HL-60 (cell line): ENCODE measurements around the gene EMP2.

Experiments used
- DNase-seq, 2 experiments: peaks; one replicate each; pipeline ENCODE4 v3.0.0-alpha.2; 2010 to 2020; ENCODE audit warnings: low read depth in 1 of 2, low spot score in 1 of 2
- H3K27ac ChIP-seq: fragments of 250-450 bp; sonication (Bioruptor Pico); replicated peaks from 2 replicates; pipeline ENCODE4 v1.5.1; 2020; ENCODE audit warnings: mild to moderate bottlenecking, moderate library complexity
- H3K27me3 ChIP-seq: fragments of 250-450 bp; sonication (Bioruptor Pico); 2 replicates; pipeline ENCODE4 v1.5.1; 2021; ENCODE audit warnings: mild to moderate bottlenecking, moderate library complexity; ENCODE audit not compliant: insufficient read depth, poor library complexity, severe bottlenecking
- H3K4me3 ChIP-seq: replicated peaks from 2 replicates; pipeline ENCODE4 v1.5.1; 2011; ENCODE audit warnings: mild to moderate bottlenecking, control low read depth, low read length; ENCODE audit not compliant: insufficient read depth
- GABPA ChIP-seq: IDR thresholded peaks from 2 replicates; pipeline ENCODE4 v1.6.1; 2012; ENCODE audit warnings: low read depth
- POLR2AphosphoS5 ChIP-seq: IDR thresholded peaks from 2 replicates; pipeline ENCODE4 v1.6.1; 2012; ENCODE audit warnings: low read depth
- SPI1 ChIP-seq: IDR thresholded peaks from 2 replicates; pipeline ENCODE4 v1.6.1; 2012; ENCODE audit warnings: low read depth, mild to moderate bottlenecking, borderline replicate concordance
- TF ChIP-seq, protein P1 (sequence below): IDR thresholded peaks from 2 replicates; pipeline ENCODE4 v1.6.1; 2012; ENCODE audit warnings: low read depth; ENCODE audit not compliant: insufficient replicate concordance
- TF ChIP-seq, protein P2 (sequence below): IDR thresholded peaks from one replicate; pipeline ENCODE4 v1.5.1; 2011; ENCODE audit warnings: low read length, control low read depth, inconsistent platforms; ENCODE audit not compliant: insufficient read depth

The EMP2 gene

DNA sequence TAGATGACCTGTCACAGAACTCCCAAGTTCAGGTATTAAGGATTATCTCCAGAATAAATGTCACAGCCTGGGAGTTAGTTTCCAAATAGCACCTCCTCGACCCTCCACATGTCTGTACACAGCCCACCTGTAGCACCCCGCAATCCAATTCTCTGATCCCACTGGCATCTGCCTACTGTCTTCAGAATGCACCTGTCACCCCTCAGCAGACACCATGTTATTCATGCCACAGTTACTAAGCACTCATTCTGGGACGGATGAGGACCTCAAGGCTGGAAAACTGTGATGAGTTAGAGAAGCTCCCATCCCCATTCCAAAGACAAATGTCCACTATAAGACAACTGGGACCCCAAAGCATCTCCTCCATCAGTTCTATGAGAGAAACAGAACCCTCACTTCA is 7.8 kb downstream of the EMP2 start:
- Histone ChIP-seq H3K4me3 (no peak overlapping the region), H3K27me3 (no peaks in the 10 kb centered on the region), H3K27ac (no peak overlapping the region)
- TF ChIP-seq SPI1: no peak
- DNase-seq: no peak

DNA sequence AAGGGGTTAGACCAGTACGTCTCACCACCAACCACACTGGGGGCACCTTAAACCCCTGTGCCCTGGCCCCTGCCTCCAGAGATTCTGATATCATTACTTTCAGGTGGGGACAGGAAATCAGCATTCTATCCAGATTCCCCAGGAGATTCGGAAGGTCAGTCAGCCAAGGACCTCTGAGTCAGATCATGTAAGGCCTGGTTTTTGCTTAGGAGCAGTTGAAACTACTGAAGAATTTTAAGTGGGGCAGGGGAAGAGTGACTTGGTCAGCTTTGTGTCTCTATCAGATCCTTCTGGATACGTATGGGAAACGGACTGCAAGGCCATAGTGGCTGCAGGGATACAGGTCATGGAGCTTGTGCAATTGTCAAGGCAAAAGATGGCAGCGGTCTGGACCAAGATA is 9.0 kb downstream of the EMP2 start:
- TF ChIP-seq, protein P1, sequence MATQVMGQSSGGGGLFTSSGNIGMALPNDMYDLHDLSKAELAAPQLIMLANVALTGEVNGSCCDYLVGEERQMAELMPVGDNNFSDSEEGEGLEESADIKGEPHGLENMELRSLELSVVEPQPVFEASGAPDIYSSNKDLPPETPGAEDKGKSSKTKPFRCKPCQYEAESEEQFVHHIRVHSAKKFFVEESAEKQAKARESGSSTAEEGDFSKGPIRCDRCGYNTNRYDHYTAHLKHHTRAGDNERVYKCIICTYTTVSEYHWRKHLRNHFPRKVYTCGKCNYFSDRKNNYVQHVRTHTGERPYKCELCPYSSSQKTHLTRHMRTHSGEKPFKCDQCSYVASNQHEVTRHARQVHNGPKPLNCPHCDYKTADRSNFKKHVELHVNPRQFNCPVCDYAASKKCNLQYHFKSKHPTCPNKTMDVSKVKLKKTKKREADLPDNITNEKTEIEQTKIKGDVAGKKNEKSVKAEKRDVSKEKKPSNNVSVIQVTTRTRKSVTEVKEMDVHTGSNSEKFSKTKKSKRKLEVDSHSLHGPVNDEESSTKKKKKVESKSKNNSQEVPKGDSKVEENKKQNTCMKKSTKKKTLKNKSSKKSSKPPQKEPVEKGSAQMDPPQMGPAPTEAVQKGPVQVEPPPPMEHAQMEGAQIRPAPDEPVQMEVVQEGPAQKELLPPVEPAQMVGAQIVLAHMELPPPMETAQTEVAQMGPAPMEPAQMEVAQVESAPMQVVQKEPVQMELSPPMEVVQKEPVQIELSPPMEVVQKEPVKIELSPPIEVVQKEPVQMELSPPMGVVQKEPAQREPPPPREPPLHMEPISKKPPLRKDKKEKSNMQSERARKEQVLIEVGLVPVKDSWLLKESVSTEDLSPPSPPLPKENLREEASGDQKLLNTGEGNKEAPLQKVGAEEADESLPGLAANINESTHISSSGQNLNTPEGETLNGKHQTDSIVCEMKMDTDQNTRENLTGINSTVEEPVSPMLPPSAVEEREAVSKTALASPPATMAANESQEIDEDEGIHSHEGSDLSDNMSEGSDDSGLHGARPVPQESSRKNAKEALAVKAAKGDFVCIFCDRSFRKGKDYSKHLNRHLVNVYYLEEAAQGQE: no peak
- no peak for TF ChIP-seq POLR2AphosphoS5
- TF ChIP-seq, protein P2, sequence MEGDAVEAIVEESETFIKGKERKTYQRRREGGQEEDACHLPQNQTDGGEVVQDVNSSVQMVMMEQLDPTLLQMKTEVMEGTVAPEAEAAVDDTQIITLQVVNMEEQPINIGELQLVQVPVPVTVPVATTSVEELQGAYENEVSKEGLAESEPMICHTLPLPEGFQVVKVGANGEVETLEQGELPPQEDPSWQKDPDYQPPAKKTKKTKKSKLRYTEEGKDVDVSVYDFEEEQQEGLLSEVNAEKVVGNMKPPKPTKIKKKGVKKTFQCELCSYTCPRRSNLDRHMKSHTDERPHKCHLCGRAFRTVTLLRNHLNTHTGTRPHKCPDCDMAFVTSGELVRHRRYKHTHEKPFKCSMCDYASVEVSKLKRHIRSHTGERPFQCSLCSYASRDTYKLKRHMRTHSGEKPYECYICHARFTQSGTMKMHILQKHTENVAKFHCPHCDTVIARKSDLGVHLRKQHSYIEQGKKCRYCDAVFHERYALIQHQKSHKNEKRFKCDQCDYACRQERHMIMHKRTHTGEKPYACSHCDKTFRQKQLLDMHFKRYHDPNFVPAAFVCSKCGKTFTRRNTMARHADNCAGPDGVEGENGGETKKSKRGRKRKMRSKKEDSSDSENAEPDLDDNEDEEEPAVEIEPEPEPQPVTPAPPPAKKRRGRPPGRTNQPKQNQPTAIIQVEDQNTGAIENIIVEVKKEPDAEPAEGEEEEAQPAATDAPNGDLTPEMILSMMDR: no peak
- TF ChIP-seq GABPA: no peak
- no peak for TF ChIP-seq SPI1
- no peaks in the 10 kb centered on the region for H3K27me3 ChIP-seq
- H3K27ac ChIP-seq: no peak overlapping the region
- H3K4me3 ChIP-seq: no peak overlapping the region
- DNase-seq: no peak

DNA sequence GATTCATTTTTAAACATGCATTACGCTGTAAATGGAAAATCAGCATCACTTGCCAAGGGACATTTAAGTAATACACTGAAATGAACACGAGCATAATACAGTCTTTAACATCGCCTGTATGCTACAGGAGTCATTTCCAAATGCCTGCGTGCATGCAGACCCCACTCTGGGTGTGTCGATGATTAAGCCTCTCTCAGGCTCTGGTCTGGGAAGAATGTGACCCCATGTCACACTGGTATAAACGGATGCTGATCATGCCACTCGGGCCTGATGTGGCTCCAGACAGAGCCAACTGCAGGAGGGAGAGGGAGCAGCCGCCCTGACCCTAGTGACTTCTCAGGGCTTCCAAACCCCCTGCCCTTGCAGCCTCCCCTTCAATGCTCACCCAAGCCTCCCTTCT is 10.8 kb downstream of the EMP2 start:
- no peak for DNase-seq
- H3K4me3 ChIP-seq: no peak overlapping the region
- H3K27me3 ChIP-seq: no peaks in the 10 kb centered on the region
- no peak overlapping the region for H3K27ac ChIP-seq
- TF ChIP-seq SPI1: no peak
- TF ChIP-seq, protein P1: no peak
- no peak for TF ChIP-seq POLR2AphosphoS5
- TF ChIP-seq, protein P2: no peak
- TF ChIP-seq GABPA: no peak

DNA sequence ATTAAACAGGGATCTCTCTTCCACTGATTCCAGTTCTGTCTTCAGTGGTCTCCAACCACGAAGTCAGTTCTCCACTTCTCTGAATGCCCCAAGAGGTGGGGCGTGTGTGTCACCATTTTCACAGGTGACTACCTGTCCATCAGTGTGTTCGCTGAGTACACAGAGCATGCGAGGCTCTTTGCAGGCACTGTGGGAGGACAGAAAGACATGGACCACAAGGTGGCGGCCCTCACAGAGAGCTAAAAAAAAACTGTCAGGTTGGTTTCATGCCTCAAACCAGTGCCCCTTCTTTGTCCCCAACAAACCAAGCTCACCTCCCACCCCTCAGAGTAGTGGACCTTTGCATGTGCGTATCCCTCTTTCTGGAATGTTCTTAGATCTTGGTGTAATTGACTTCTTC is 13.8 kb downstream of the EMP2 start:
- TF ChIP-seq SPI1: no peak
- no peak for TF ChIP-seq GABPA
- TF ChIP-seq, protein P2: no peak
- TF ChIP-seq POLR2AphosphoS5: no peak
- TF ChIP-seq, protein P1: no peak
- no peak for DNase-seq
- no peak overlapping the region for H3K4me3 ChIP-seq
- no peaks in the 10 kb centered on the region for H3K27me3 ChIP-seq
- H3K27ac ChIP-seq: no peak overlapping the region
